Vagina (tissue), 2 donors: ENCODE measurements around the gene AKR1B15.

Source experiments
- POLR2A ChIP-seq, 2 donors: fragments of 450-650 bp; IDR thresholded peaks; one replicate each; pipeline ENCODE4 v1.6.1; 2017; ENCODE audit warnings: antibody characterized with exemption in 2 of 2, mild to moderate bottlenecking in 2 of 2, moderate library complexity in 2 of 2
- POLR2AphosphoS5 ChIP-seq, 2 donors: sonication (generic); formaldehyde crosslinking; IDR thresholded peaks; one replicate each; pipeline ENCODE4 v1.9.0; 2017; ENCODE audit warnings: antibody characterized with exemption in 2 of 2, mild to moderate bottlenecking in 2 of 2, low read depth in 1 of 2; ENCODE audit not compliant: insufficient read depth in 1 of 2
- TF ChIP-seq, protein P1 (sequence below), 3 experiments: fragments of 450-650 bp in 2 of 3; fragments of 200-600 bp in 1 of 3; sonication (generic) in 1 of 3; IDR thresholded peaks; one replicate each; pipeline ENCODE4 v1.5.1; 2017 to 2019; ENCODE audit warnings: antibody characterized with exemption in 3 of 3, mild to moderate bottlenecking in 2 of 3, moderate library complexity in 2 of 3

DNA sequence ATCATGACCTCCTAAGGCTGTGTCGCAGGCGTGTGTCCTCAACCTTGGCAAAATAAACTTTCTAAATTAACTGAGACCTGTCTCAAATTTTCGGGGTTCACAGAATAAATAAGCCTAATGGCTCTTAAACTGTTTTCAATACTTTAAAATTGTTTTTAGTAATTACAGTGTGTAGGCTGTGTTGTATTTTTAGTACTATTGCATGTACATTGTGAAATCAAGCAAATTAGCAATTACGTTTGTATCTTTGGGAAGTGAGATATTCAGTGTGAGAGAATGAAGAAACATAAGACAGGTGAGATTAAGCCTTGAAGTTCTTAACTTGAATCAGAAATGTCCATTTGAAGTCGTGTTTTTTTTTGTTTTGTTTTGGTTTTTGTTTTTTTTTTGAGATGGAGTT is 26.3 kb upstream of the AKR1B15 start:
- TF ChIP-seq, protein P1, sequence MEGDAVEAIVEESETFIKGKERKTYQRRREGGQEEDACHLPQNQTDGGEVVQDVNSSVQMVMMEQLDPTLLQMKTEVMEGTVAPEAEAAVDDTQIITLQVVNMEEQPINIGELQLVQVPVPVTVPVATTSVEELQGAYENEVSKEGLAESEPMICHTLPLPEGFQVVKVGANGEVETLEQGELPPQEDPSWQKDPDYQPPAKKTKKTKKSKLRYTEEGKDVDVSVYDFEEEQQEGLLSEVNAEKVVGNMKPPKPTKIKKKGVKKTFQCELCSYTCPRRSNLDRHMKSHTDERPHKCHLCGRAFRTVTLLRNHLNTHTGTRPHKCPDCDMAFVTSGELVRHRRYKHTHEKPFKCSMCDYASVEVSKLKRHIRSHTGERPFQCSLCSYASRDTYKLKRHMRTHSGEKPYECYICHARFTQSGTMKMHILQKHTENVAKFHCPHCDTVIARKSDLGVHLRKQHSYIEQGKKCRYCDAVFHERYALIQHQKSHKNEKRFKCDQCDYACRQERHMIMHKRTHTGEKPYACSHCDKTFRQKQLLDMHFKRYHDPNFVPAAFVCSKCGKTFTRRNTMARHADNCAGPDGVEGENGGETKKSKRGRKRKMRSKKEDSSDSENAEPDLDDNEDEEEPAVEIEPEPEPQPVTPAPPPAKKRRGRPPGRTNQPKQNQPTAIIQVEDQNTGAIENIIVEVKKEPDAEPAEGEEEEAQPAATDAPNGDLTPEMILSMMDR (IDR thresholded peaks at IDR 0.05): no peak
- TF ChIP-seq POLR2A (IDR thresholded peaks at IDR 0.05) (no peak), POLR2AphosphoS5 (IDR thresholded peaks at IDR 0.05; ENCODE audit: insufficient read depth in 1 of 2, low read depth in 1 of 2) (no peak)
